Inferior parietal cortex (tissue), 1 donor: Measurements from ENCODE around the gene ZC3H13.
"Not testable (repeated sequence)": the region's sequence is repeated elsewhere in the genome, so short reads cannot be mapped to it uniquely, and the experiment has no call there.

Source experiments
- DNase-seq: peaks from one replicate; pipeline ENCODE4 v3.0.0-alpha.2; 2016; ENCODE audit errors: extremely low spot score

Gene ZC3H13

GRCh38 chr13:46010148-46010547, 42.4 kb downstream of the ZC3H13 start:
- DNase-seq: peak; percentile 20

- no peak for DNase-seq
Observed at GRCh38 chr13:46008631-46009030, 43.9 kb downstream of the ZC3H13 start.

- DNase-seq: no peak
Observed at GRCh38 chr13:46006688-46007452, 45.7 kb downstream of the ZC3H13 start.

- no peak for DNase-seq
Observed at GRCh38 chr13:46004491-46004890, 48.1 kb downstream of the ZC3H13 start.

- no peak for DNase-seq
Observed at GRCh38 chr13:45996631-45997030, 55.9 kb downstream of the ZC3H13 start.

- DNase-seq: no peak
Observed at GRCh38 chr13:45995245-45995644, 57.3 kb downstream of the ZC3H13 start.

- DNase-seq: no peak
Observed at GRCh38 chr13:45994752-45995151, 57.8 kb downstream of the ZC3H13 start.

- DNase-seq: no peak
Observed at GRCh38 chr13:45989607-45990006, 62.9 kb downstream of the ZC3H13 start.

- DNase-seq: not testable (repeated sequence)
Observed at GRCh38 chr13:45981127-45981526, 71.4 kb downstream of the ZC3H13 start.

GRCh38 chr13:45975337-45975736, 77.2 kb downstream of the ZC3H13 start:
- no peak for DNase-seq

- no peak for DNase-seq
Observed at GRCh38 chr13:45974500-45974899, 78.0 kb downstream of the ZC3H13 start.

GRCh38 chr13:45967589-45967988, 85.0 kb downstream of the ZC3H13 start:
- no peak for DNase-seq

GRCh38 chr13:45966715-45967114, 85.8 kb downstream of the ZC3H13 start:
- DNase-seq: no peak

GRCh38 chr13:45961468-45961867, 91.1 kb downstream of the ZC3H13 start:
- DNase-seq: no peak

GRCh38 chr13:45954836-45955800, 97.4 kb downstream of the ZC3H13 start:
- DNase-seq: no peak

GRCh38 chr13:45953082-45953481, 99.5 kb downstream of the ZC3H13 start:
- no peak for DNase-seq

GRCh38 chr13:45951724-45952123, 100.8 kb downstream of the ZC3H13 start:
- no peak for DNase-seq

GRCh38 chr13:45951166-45951565, 101.4 kb downstream of the ZC3H13 start:
- no peak for DNase-seq

- no peak for DNase-seq
Observed at GRCh38 chr13:45950386-45951000, 102.1 kb downstream of the ZC3H13 start.

- no peak for DNase-seq
Observed at GRCh38 chr13:45949161-45949560, 103.4 kb downstream of the ZC3H13 start.

GRCh38 chr13:45943965-45944364, 108.6 kb downstream of the ZC3H13 start:
- DNase-seq: no peak

- no peak for DNase-seq
Observed at GRCh38 chr13:45943120-45943519, 109.4 kb downstream of the ZC3H13 start.
